Kidney (tissue), 14 donors: ENCODE measurements around the gene PRRX2. TPM values are rescaled to one million over a fixed set of nuclear protein-coding genes. Genes with fewer than 3 reads are reported as not detected.
A peak's percentile ranks its signal among the peaks of the same experiment; 100 is the strongest.

Experiments used
- DNase-seq, 5 donors: peaks; one replicate each; pipeline ENCODE4 v3.0.0-alpha.2; 2013 to 2020
- FAIRE-seq: peaks from 2 replicates; lab custom pipeline; 2012; peaks lifted over from hg19 to GRCh38; lab: Jason Lieb, UNC
- H3K27ac ChIP-seq, 2 donors: one replicate each; pipeline ENCODE4 v1.7.0; 2013; ENCODE audit warnings: low read depth in 2 of 2, low read length in 2 of 2, inconsistent platforms in 1 of 2
- H3K27me3 ChIP-seq: one replicate; pipeline ENCODE4 v1.7.1; 2013; ENCODE audit warnings: low read length, inconsistent platforms; ENCODE audit not compliant: control insufficient read depth, insufficient read depth
- H3K36me3 ChIP-seq, 3 donors: one replicate each; pipeline versions ENCODE4 v1.7.0 to v1.7.1; 2013; ENCODE audit warnings: low read length in 3 of 3, control low read depth in 1 of 3, inconsistent platforms in 1 of 3; ENCODE audit not compliant: insufficient read depth in 3 of 3, control insufficient read depth in 2 of 3
- H3K4me1 ChIP-seq, 3 donors: one replicate each; pipeline versions ENCODE4 v1.7.0 to v1.7.1; 2013; ENCODE audit warnings: low read length in 3 of 3, inconsistent platforms in 1 of 3, low read depth in 1 of 3; ENCODE audit not compliant: control insufficient read depth in 2 of 3, insufficient read depth in 2 of 3
- H3K4me3 ChIP-seq, 3 donors: one replicate each; pipeline versions ENCODE4 v1.7.0 to v1.8.1; 2013; ENCODE audit warnings: low read length in 3 of 3, control low read depth in 1 of 3, inconsistent platforms in 1 of 3
- H3K9ac ChIP-seq, 3 donors: one replicate each; pipeline versions ENCODE4 v1.7.0 to v1.7.1; 2013; ENCODE audit warnings: low read length in 3 of 3, control low read depth in 1 of 3, inconsistent platforms in 1 of 3
- H3K9me3 ChIP-seq, 3 donors: one replicate each; pipeline versions ENCODE4 v1.7.0 to v1.7.1; 2013; ENCODE audit warnings: low read length in 3 of 3, control low read depth in 1 of 3, inconsistent platforms in 1 of 3; ENCODE audit not compliant: control insufficient read depth in 2 of 3, insufficient read depth in 1 of 3
- CTCF ChIP-seq: IDR thresholded peaks from 3 replicates; pipeline ENCODE4 v1.5.1; 2012; ENCODE audit warnings: mild to moderate bottlenecking, moderate library complexity, borderline replicate concordance; ENCODE audit not compliant: insufficient read depth; ENCODE audit errors: extremely low read depth
- intact Hi-C: fragments of 100-400 bp; cut with DNase I; formaldehyde crosslinking; loops from one replicate; pipeline ENCODE4 v1.11.1; 2022
- polyA plus RNA-seq: library from polyadenylated mRNA; stranded (reverse); fragments of 350-450 nt; fragmentation: Illumina TruSeq; extraction: RNeasy Lipid Tissue Mini Kit (QIAGEN cat#74804); gene quantifications from one replicate; pipeline ENCODE4 v1.2.3, GENCODE V29; 2014; ENCODE audit warnings: low read depth, low replicate concordance; ENCODE audit not compliant: insufficient read depth
- total RNA-seq: library from RNA; stranded (reverse); fragmentation: NEBNext Ultra II Directional; extraction: Animal tissue kit (Norgen Biotek cat#: 25700); gene quantifications from one replicate; pipeline ENCODE4 v1.2.1, GENCODE V29; 2021
- donor health status: control.
- donor health status: control.
- donor health status: control.
- donor health status: control.
- donor health status: control.
- donor health status: DM: yes; HTN: yes; CAD: no.
- donor health status: Normal renal cell carcinoma (clear cell type).

PRRX2 gene
- total and polyA plus RNA-seq, 2 donors from 2014 or later = 1.8 to 2.3 TPM

GRCh38 chr9:129637102-129637501 is 28.3 kb upstream of the PRRX2 start:
- no peak for FAIRE-seq
- Histone ChIP-seq H3K4me3 (no peak overlapping the region), H3K4me1 (peaks cover 0 to 25% (median 8%) of the 10 kb centered on the region in 3 donors), H3K36me3 (peaks cover 0 to 49% (median 35%) of the 10 kb centered on the region in 3 donors), H3K27ac (no peak overlapping the region), H3K27me3 (no peaks in the 10 kb centered on the region), H3K9ac (no peak overlapping the region), H3K9me3 (no peaks in the 10 kb centered on the region)
- DNase-seq = no peak
- TF ChIP-seq CTCF = no peak
- intact Hi-C loops = no loop called here

DNA sequence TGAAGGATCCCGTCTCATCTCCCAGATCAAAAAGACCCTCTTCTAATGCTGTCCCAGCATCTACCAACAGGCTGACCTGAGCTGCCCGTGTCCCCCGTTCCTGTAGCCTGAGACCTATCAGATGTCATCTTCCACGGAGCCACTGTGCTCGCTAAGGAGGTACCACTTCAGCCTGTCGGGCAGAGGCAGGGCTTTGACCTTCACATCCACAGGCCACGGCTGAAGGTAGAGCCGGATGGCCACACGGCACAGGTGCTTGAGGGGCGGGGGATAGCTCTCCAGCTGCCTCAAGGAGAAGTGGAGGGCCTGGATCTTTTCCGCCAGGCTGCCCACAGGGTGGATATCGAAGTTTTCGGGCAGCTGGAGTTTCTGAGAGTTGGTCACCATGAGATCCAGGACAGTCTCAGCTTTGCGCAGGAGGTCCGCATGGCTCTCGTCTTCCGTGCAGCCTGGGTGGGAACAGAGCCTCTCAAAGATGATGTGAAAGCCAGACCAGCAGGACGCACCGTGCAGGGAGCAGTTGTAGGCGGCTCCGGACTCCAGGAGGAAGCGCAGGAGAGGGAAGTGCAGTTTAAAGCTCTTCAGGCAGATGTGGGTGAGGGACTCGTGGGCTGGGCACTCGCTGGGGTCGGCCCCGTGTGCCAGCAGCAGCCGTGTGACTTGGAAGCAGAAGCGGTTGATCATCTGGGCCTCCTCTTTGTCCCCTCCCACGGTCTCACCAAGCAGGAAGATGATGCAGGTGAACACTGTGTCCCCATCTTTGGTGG is 27.6 kb upstream of the PRRX2 start:
- intact Hi-C loops = no loop called here
- Histone ChIP-seq H3K4me1 (peaks cover 0 to 28% (median 8%) of the 10 kb centered on the region in 3 donors), H3K9me3 (no peaks in the 10 kb centered on the region), H3K27me3 (no peaks in the 10 kb centered on the region), H3K4me3 (no peak overlapping the region), H3K36me3 (peaks cover 0 to 46% (median 32%) of the 10 kb centered on the region in 3 donors), H3K27ac (no peak overlapping the region), H3K9ac (no peak overlapping the region)
- FAIRE-seq (no peak), DNase-seq (no peak)
- no peak for TF ChIP-seq CTCF

DNA sequence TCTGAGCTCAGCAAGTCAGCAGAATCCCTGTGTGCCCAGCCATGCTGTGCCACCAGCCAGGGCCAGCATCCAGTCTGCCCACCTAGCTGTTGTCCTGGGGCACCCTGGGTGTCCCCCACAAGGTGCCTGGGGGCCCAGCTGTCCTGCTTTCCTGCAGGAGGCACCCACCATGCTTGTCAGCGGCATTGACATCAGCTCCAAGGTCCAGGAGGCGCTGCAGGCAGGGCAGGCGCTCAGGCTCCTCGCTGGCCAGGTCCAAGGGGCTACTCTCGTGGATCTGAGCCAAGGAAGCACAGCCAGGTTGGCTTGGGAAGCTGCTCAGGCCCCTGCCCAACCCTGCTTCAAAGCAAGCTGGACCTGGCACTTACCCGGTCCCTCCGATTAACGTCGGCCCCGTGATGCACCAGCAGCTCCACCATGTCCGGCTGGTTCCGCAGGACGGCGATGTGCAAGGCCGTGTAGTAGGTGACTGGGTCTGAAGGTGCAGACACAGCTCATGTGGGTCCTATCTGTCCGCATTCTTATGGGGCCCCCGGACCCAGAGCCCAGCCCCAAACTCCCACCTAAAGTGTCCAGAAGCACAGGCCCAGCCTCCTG is 26.3 kb upstream of the PRRX2 start:
- Histone ChIP-seq H3K9me3 (no peaks in the 10 kb centered on the region), H3K9ac (no peak overlapping the region), H3K27ac (no peak overlapping the region), H3K4me3 (no peak overlapping the region), H3K27me3 (no peaks in the 10 kb centered on the region), H3K4me1 (peaks cover 0 to 28% (median 8%) of the 10 kb centered on the region in 3 donors), H3K36me3 (peaks cover 0 to 42% (median 25%) of the 10 kb centered on the region in 3 donors)
- no peak for TF ChIP-seq CTCF
- peak in 1 of 5 donors; percentile 73 for DNase-seq
- no peak for FAIRE-seq
- intact Hi-C loops = no loop called here
